ENCODE data around the gene CYP26B1.

CYP26B1 gene

GRCh38 chr2:72147303-72147971, at the start of gene CYP26B1:
Gene CYP26B1 (minus strand): TSS chr2:72147862. CDS start chr2:72147834, 28 bp downstream.
- peaks cover 49% of the 10 kb centered on the region for H3K4me1 ChIP-seq (ENCODE audit: insufficient read depth, low read length)
- H3K9me3 ChIP-seq (ENCODE audit: low read length), result peaks cover 2% of the 10 kb centered on the region
- H2AFZ ChIP-seq (ENCODE audit: low read depth, low read length), result peak within 1 kb of the TSS; percentile 33
- H3K36me3 ChIP-seq (ENCODE audit: insufficient read depth, low read length), result no peaks in the 10 kb centered on the region
- H3K27me3 ChIP-seq (ENCODE audit: insufficient read depth, low read length), result peaks cover 69% of the 10 kb centered on the region
- peak within 1 kb of the TSS; percentile 43 for H3K4me3 ChIP-seq (ENCODE audit: low read length)

- Histone ChIP-seq H3K27me3 (ENCODE audit: insufficient read depth, low read length) (no peaks in the 10 kb centered on the region), H3K4me3 (ENCODE audit: low read length) (no peak overlapping the region), H3K36me3 (ENCODE audit: insufficient read depth, low read length) (no peaks in the 10 kb centered on the region), H3K9me3 (ENCODE audit: low read length) (no peaks in the 10 kb centered on the region), H3K4me1 (ENCODE audit: insufficient read depth, low read length) (no peaks in the 10 kb centered on the region), H2AFZ (ENCODE audit: low read depth, low read length) (no peak overlapping the region)
These were observed 46.1 kb upstream of the CYP26B1 start for GRCh38 chr2:72193723-72194122.

- Histone ChIP-seq H3K9me3 (ENCODE audit: low read length) (no peaks in the 10 kb centered on the region), H2AFZ (ENCODE audit: low read depth, low read length) (no peak overlapping the region), H3K27me3 (ENCODE audit: insufficient read depth, low read length) (no peaks in the 10 kb centered on the region), H3K4me1 (ENCODE audit: insufficient read depth, low read length) (no peaks in the 10 kb centered on the region), H3K36me3 (ENCODE audit: insufficient read depth, low read length) (no peaks in the 10 kb centered on the region), H3K4me3 (ENCODE audit: low read length) (no peak overlapping the region)
These were observed 43.8 kb upstream of the CYP26B1 start for GRCh38 chr2:72191441-72191840.

GRCh38 chr2:72185206-72185605, 37.5 kb upstream of the CYP26B1 start:
- Histone ChIP-seq H3K27me3 (ENCODE audit: insufficient read depth, low read length) (no peaks in the 10 kb centered on the region), H3K4me3 (ENCODE audit: low read length) (no peak overlapping the region), H3K36me3 (ENCODE audit: insufficient read depth, low read length) (no peaks in the 10 kb centered on the region), H2AFZ (ENCODE audit: low read depth, low read length) (no peak overlapping the region), H3K4me1 (ENCODE audit: insufficient read depth, low read length) (no peaks in the 10 kb centered on the region), H3K9me3 (ENCODE audit: low read length) (no peaks in the 10 kb centered on the region)

GRCh38 chr2:72183466-72183865, 35.8 kb upstream of the CYP26B1 start:
- no peak overlapping the region for H2AFZ ChIP-seq (ENCODE audit: low read depth, low read length)
- no peaks in the 10 kb centered on the region for H3K4me1 ChIP-seq (ENCODE audit: insufficient read depth, low read length)
- no peaks in the 10 kb centered on the region for H3K9me3 ChIP-seq (ENCODE audit: low read length)
- no peak overlapping the region for H3K4me3 ChIP-seq (ENCODE audit: low read length)
- H3K27me3 ChIP-seq (ENCODE audit: insufficient read depth, low read length), result no peaks in the 10 kb centered on the region
- peaks cover 8% of the 10 kb centered on the region for H3K36me3 ChIP-seq (ENCODE audit: insufficient read depth, low read length)

GRCh38 chr2:72183016-72183415, 35.4 kb upstream of the CYP26B1 start:
- Histone ChIP-seq H3K9me3 (ENCODE audit: low read length) (no peaks in the 10 kb centered on the region), H3K4me1 (ENCODE audit: insufficient read depth, low read length) (no peaks in the 10 kb centered on the region), H3K4me3 (ENCODE audit: low read length) (no peak overlapping the region), H3K36me3 (ENCODE audit: insufficient read depth, low read length) (peaks cover 12% of the 10 kb centered on the region), H3K27me3 (ENCODE audit: insufficient read depth, low read length) (no peaks in the 10 kb centered on the region), H2AFZ (ENCODE audit: low read depth, low read length) (no peak overlapping the region)

- Histone ChIP-seq H3K4me1 (ENCODE audit: insufficient read depth, low read length) (no peaks in the 10 kb centered on the region), H3K36me3 (ENCODE audit: insufficient read depth, low read length) (peaks cover 15% of the 10 kb centered on the region), H2AFZ (ENCODE audit: low read depth, low read length) (no peak overlapping the region), H3K4me3 (ENCODE audit: low read length) (no peak overlapping the region), H3K9me3 (ENCODE audit: low read length) (no peaks in the 10 kb centered on the region), H3K27me3 (ENCODE audit: insufficient read depth, low read length) (no peaks in the 10 kb centered on the region)
These were observed 34.9 kb upstream of the CYP26B1 start for GRCh38 chr2:72182547-72182946.

- Histone ChIP-seq H3K9me3 (ENCODE audit: low read length) (no peaks in the 10 kb centered on the region), H3K4me1 (ENCODE audit: insufficient read depth, low read length) (no peaks in the 10 kb centered on the region), H3K36me3 (ENCODE audit: insufficient read depth, low read length) (peaks cover 20% of the 10 kb centered on the region), H3K27me3 (ENCODE audit: insufficient read depth, low read length) (no peaks in the 10 kb centered on the region), H2AFZ (ENCODE audit: low read depth, low read length) (no peak overlapping the region), H3K4me3 (ENCODE audit: low read length) (no peak overlapping the region)
These were observed 34.0 kb upstream of the CYP26B1 start for GRCh38 chr2:72181616-72182015.

GRCh38 chr2:72180351-72180750, 32.7 kb upstream of the CYP26B1 start:
- no peaks in the 10 kb centered on the region for H3K4me1 ChIP-seq (ENCODE audit: insufficient read depth, low read length)
- no peak overlapping the region for H2AFZ ChIP-seq (ENCODE audit: low read depth, low read length)
- H3K36me3 ChIP-seq (ENCODE audit: insufficient read depth, low read length), result peaks cover 24% of the 10 kb centered on the region
- H3K9me3 ChIP-seq (ENCODE audit: low read length), result no peaks in the 10 kb centered on the region
- no peaks in the 10 kb centered on the region for H3K27me3 ChIP-seq (ENCODE audit: insufficient read depth, low read length)
- no peak overlapping the region for H3K4me3 ChIP-seq (ENCODE audit: low read length)

- peaks cover 7% of the 10 kb centered on the region for H3K4me1 ChIP-seq (ENCODE audit: insufficient read depth, low read length)
- no peaks in the 10 kb centered on the region for H3K27me3 ChIP-seq (ENCODE audit: insufficient read depth, low read length)
- peaks cover 24% of the 10 kb centered on the region for H3K36me3 ChIP-seq (ENCODE audit: insufficient read depth, low read length)
- H2AFZ ChIP-seq (ENCODE audit: low read depth, low read length), result no peak overlapping the region
- no peak overlapping the region for H3K4me3 ChIP-seq (ENCODE audit: low read length)
- H3K9me3 ChIP-seq (ENCODE audit: low read length), result no peaks in the 10 kb centered on the region
These were observed 30.9 kb upstream of the CYP26B1 start for GRCh38 chr2:72178551-72178950.

- no peaks in the 10 kb centered on the region for H3K9me3 ChIP-seq (ENCODE audit: low read length)
- no peaks in the 10 kb centered on the region for H3K27me3 ChIP-seq (ENCODE audit: insufficient read depth, low read length)
- peaks cover 24% of the 10 kb centered on the region for H3K36me3 ChIP-seq (ENCODE audit: insufficient read depth, low read length)
- H3K4me1 ChIP-seq (ENCODE audit: insufficient read depth, low read length), result peaks cover 12% of the 10 kb centered on the region
- H2AFZ ChIP-seq (ENCODE audit: low read depth, low read length), result no peak overlapping the region
- H3K4me3 ChIP-seq (ENCODE audit: low read length), result no peak overlapping the region
These were observed 28.6 kb upstream of the CYP26B1 start for GRCh38 chr2:72176281-72176680.

- no peaks in the 10 kb centered on the region for H3K27me3 ChIP-seq (ENCODE audit: insufficient read depth, low read length)
- H3K36me3 ChIP-seq (ENCODE audit: insufficient read depth, low read length), result peaks cover 24% of the 10 kb centered on the region
- no peaks in the 10 kb centered on the region for H3K9me3 ChIP-seq (ENCODE audit: low read length)
- no peak overlapping the region for H2AFZ ChIP-seq (ENCODE audit: low read depth, low read length)
- no peak overlapping the region for H3K4me3 ChIP-seq (ENCODE audit: low read length)
- H3K4me1 ChIP-seq (ENCODE audit: insufficient read depth, low read length), result peaks cover 12% of the 10 kb centered on the region
These were observed 28.0 kb upstream of the CYP26B1 start for GRCh38 chr2:72175636-72176035.

GRCh38 chr2:72173640-72174321, 26.1 kb upstream of the CYP26B1 start:
- H3K4me3 ChIP-seq (ENCODE audit: low read length), result no peak overlapping the region
- no peak overlapping the region for H2AFZ ChIP-seq (ENCODE audit: low read depth, low read length)
- peaks cover 18% of the 10 kb centered on the region for H3K36me3 ChIP-seq (ENCODE audit: insufficient read depth, low read length)
- peaks cover 12% of the 10 kb centered on the region for H3K4me1 ChIP-seq (ENCODE audit: insufficient read depth, low read length)
- no peaks in the 10 kb centered on the region for H3K9me3 ChIP-seq (ENCODE audit: low read length)
- H3K27me3 ChIP-seq (ENCODE audit: insufficient read depth, low read length), result no peaks in the 10 kb centered on the region
